HTERT RPE-1 (cell line): ENCODE results near the gene SOCS7.

Source experiments
- in situ Hi-C: fragments of 300-500 bp; cut with MboI; formaldehyde crosslinking; loops from 4 replicates; pipeline ENCODE4 v1.14.3; 2020; ENCODE audit warnings: low sequenced_read_pairs

SOCS7 gene

GRCh38 chr17:38361694-38362465 lies 10.2 kb downstream of the SOCS7 start:
- in situ Hi-C loops: no loop called here

GRCh38 chr17:38363016-38363415 lies 11.4 kb downstream of the SOCS7 start:
- in situ Hi-C loops: no loop called here

- in situ Hi-C loops: no loop called here
Measured at GRCh38 chr17:38364741-38365140, 13.1 kb downstream of the SOCS7 start.

- in situ Hi-C loops: no loop called here
Measured at GRCh38 chr17:38369124-38369886, 17.7 kb downstream of the SOCS7 start.

GRCh38 chr17:38379448-38379847 lies 27.8 kb downstream of the SOCS7 start:
- in situ Hi-C loops: no loop called here

GRCh38 chr17:38395090-38395489 lies 43.4 kb downstream of the SOCS7 start:
- in situ Hi-C loops: no loop called here

- in situ Hi-C loops: no loop called here
Measured at GRCh38 chr17:38397227-38397626, 45.6 kb downstream of the SOCS7 start.

GRCh38 chr17:38400286-38400685 lies 48.6 kb downstream of the SOCS7 start:
- in situ Hi-C loops: no loop called here

GRCh38 chr17:38401459-38401858 lies 49.8 kb downstream of the SOCS7 start:
- in situ Hi-C loops: no loop called here

GRCh38 chr17:38402897-38403296 lies 51.3 kb downstream of the SOCS7 start:
- in situ Hi-C loops: no loop called here

GRCh38 chr17:38403491-38403890 lies 51.8 kb downstream of the SOCS7 start:
- in situ Hi-C loops: no loop called here

GRCh38 chr17:38404174-38404943 lies 52.7 kb downstream of the SOCS7 start:
- in situ Hi-C loops: no loop called here

GRCh38 chr17:38405654-38406053 lies 54.0 kb downstream of the SOCS7 start:
- in situ Hi-C loops: no loop called here

- in situ Hi-C loops: no loop called here
Measured at GRCh38 chr17:38410201-38410600, 58.6 kb downstream of the SOCS7 start.

- in situ Hi-C loops: no loop called here
Measured at GRCh38 chr17:38415250-38416194, 63.9 kb downstream of the SOCS7 start.

GRCh38 chr17:38416840-38417209 lies 65.2 kb downstream of the SOCS7 start:
- in situ Hi-C loops: no loop called here

GRCh38 chr17:38417210-38417951 lies 65.7 kb downstream of the SOCS7 start:
- in situ Hi-C loops: no loop called here

- in situ Hi-C loops: no loop called here
Measured at GRCh38 chr17:38418062-38418692, 66.5 kb downstream of the SOCS7 start.
